ENCODE results near the gene C3. TPM values are rescaled to one million over a fixed set of nuclear protein-coding genes. Genes with fewer than 3 reads are reported as not detected.

Gene C3
- total RNA-seq, 1 experiment from 2014 or later, result not detected

GRCh38 chr19:6730941-6731670 lies 10.7 kb upstream of the C3 start:
- Histone ChIP-seq H3K9me3 (replicated peaks) (no peaks in the 10 kb centered on the region), H3K27me3 (replicated peaks) (no peaks in the 10 kb centered on the region), H3K36me3 (peaks cover 13% of the 10 kb centered on the region; the same call in 1 of the 2 replicates), H3K27ac (no peak overlapping the region), H3K4me1 (replicated peaks) (peaks cover 3% of the 10 kb centered on the region), H3K4me3 (no peak overlapping the region)
- no peak for DNase-seq (ENCODE audit: low read depth in 1 of 2, low spot score in 2 of 2)

GRCh38 chr19:6730153-6730804 lies 9.8 kb upstream of the C3 start:
- H3K27me3 ChIP-seq (replicated peaks), result no peaks in the 10 kb centered on the region
- H3K9me3 ChIP-seq (replicated peaks), result no peaks in the 10 kb centered on the region
- no peaks in the 10 kb centered on the region for H3K4me1 ChIP-seq (replicated peaks)
- no peak overlapping the region for H3K27ac ChIP-seq
- H3K36me3 ChIP-seq, result peaks cover 13% of the 10 kb centered on the region; the same call in 1 of the 2 replicates
- no peak overlapping the region for H3K4me3 ChIP-seq
- no peak for DNase-seq (ENCODE audit: low read depth in 1 of 2, low spot score in 2 of 2)

DNA sequence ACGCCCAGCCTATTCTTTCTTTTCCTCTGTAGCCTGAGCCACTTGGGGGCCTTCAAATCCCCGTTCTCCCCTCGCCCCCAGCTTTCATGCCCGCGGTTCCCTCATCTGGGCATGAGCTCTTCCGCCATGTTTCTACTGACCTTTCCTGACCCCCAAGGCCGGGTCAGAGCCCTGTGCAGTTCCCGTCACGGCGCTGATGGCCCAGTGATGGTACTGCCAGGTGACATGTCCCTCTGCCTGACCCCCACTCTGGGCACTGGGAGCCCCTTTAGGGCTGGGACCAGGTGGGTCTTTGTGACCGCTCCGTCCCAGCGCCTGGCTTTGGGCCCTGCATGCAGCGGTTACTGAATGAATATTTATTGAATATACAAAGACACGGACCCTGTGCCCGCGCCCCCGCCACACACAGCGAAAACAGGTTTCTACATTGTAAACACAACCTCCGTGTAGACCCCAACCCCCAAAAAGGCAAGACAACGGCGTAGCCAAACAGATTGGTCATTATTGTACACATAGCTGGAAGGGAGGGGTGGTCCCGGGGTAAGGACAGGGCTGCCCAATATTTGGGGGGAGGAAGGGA lies 9.2 kb upstream of the C3 start:
- no peaks in the 10 kb centered on the region for H3K4me1 ChIP-seq (replicated peaks)
- DNase-seq (ENCODE audit: low read depth in 1 of 2, low spot score in 2 of 2), result no peak
- no peaks in the 10 kb centered on the region for H3K9me3 ChIP-seq (replicated peaks)
- H3K27ac ChIP-seq, result no peak overlapping the region
- no peaks in the 10 kb centered on the region for H3K27me3 ChIP-seq (replicated peaks)
- peaks cover 13% of the 10 kb centered on the region; the same call in 1 of the 2 replicates for H3K36me3 ChIP-seq
- no peak overlapping the region for H3K4me3 ChIP-seq

DNA sequence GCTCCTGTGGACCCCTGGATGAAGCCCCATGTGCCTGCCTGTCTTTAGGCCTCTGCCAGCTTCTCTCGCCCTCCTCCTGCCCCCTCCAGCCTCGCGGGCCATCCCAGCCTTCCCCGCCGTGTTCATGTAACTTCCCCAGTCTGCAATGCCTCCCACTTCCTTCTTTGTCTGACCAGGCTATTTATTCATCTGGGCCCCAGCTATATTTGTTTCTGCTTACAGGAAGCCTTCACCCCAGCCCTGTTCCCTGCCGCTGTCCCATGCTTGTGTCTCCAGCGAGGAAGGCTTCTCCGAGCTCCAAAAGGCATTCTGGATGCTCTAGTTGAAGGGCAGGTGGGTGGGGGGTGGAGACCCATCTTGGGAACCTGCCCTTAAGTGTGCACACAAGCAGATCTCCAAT lies 7.9 kb upstream of the C3 start:
- DNase-seq (ENCODE audit: low read depth in 1 of 2, low spot score in 2 of 2), result no peak
- H3K27me3 ChIP-seq (replicated peaks), result no peaks in the 10 kb centered on the region
- no peak overlapping the region for H3K4me3 ChIP-seq
- no peak overlapping the region for H3K27ac ChIP-seq
- H3K9me3 ChIP-seq (replicated peaks), result no peaks in the 10 kb centered on the region
- peaks cover 13% of the 10 kb centered on the region; the same call in 1 of the 2 replicates for H3K36me3 ChIP-seq
- H3K4me1 ChIP-seq (replicated peaks), result no peaks in the 10 kb centered on the region

- DNase-seq (ENCODE audit: low read depth in 1 of 2, low spot score in 2 of 2), result no peak
- Histone ChIP-seq H3K36me3 (no peaks in the 10 kb centered on the region), H3K27me3 (replicated peaks) (no peaks in the 10 kb centered on the region; the same call in 1 of the 2 replicates), H3K9me3 (replicated peaks) (no peaks in the 10 kb centered on the region), H3K27ac (no peak overlapping the region), H3K4me1 (replicated peaks) (no peaks in the 10 kb centered on the region), H3K4me3 (no peak overlapping the region)
These were observed 5.2 kb upstream of the C3 start for GRCh38 chr19:6725513-6726231.

GRCh38 chr19:6724631-6725492 lies 4.4 kb upstream of the C3 start:
- Histone ChIP-seq H3K27me3 (replicated peaks) (no peaks in the 10 kb centered on the region; the same call in 1 of the 2 replicates), H3K9me3 (replicated peaks) (no peaks in the 10 kb centered on the region), H3K36me3 (no peaks in the 10 kb centered on the region), H3K4me3 (no peak overlapping the region), H3K27ac (no peak overlapping the region), H3K4me1 (replicated peaks) (no peaks in the 10 kb centered on the region)
- DNase-seq (ENCODE audit: low read depth in 1 of 2, low spot score in 2 of 2), result no peak

GRCh38 chr19:6723738-6724137 lies 3.3 kb upstream of the C3 start:
- no peak for DNase-seq (ENCODE audit: low read depth in 1 of 2, low spot score in 2 of 2)
- Histone ChIP-seq H3K27ac (no peak overlapping the region), H3K4me1 (replicated peaks) (no peaks in the 10 kb centered on the region), H3K4me3 (no peak overlapping the region), H3K27me3 (replicated peaks) (no peaks in the 10 kb centered on the region; the same call in 1 of the 2 replicates), H3K9me3 (replicated peaks) (no peaks in the 10 kb centered on the region), H3K36me3 (no peaks in the 10 kb centered on the region)

GRCh38 chr19:6723108-6723618 lies 2.7 kb upstream of the C3 start:
- H3K9me3 ChIP-seq (replicated peaks), result no peaks in the 10 kb centered on the region
- H3K27me3 ChIP-seq (replicated peaks), result no peaks in the 10 kb centered on the region; the same call in 1 of the 2 replicates
- DNase-seq (ENCODE audit: low read depth in 1 of 2, low spot score in 2 of 2), result no peak
- no peaks in the 10 kb centered on the region for H3K4me1 ChIP-seq (replicated peaks)
- H3K4me3 ChIP-seq, result no peak overlapping the region
- no peaks in the 10 kb centered on the region for H3K36me3 ChIP-seq
- H3K27ac ChIP-seq, result no peak overlapping the region

GRCh38 chr19:6721773-6722172 lies 1.3 kb upstream of the C3 start:
- no peaks in the 10 kb centered on the region for H3K36me3 ChIP-seq
- H3K4me1 ChIP-seq (replicated peaks), result no peaks in the 10 kb centered on the region
- H3K27me3 ChIP-seq (replicated peaks), result no peaks in the 10 kb centered on the region; the same call in 1 of the 2 replicates
- 0 out of 2 replicates have a peak, but pooled peaks cover 3% of the 10 kb centered on the region for H3K9me3 ChIP-seq (replicated peaks)
- no peak for DNase-seq (ENCODE audit: low read depth in 1 of 2, low spot score in 2 of 2)
- H3K27ac ChIP-seq, result no peak overlapping the region
- no peak overlapping the region for H3K4me3 ChIP-seq

DNA sequence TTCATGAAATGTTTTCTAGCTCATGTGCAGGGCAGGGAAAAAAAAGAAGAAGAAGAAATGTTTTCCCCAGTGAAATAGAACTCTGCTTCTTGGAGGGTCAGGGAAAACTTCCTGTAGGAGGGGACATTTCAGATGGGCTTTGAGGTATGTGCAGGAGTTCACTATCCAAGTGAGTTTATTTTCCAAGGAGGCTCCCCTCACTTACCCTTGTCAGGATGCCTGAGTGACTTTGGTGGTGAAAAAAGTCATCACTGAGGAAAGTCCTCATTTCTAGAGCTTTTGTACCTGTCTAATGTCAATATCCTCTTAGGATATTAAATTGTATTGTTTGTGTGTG lies 656 bp upstream of the C3 start:
- DNase-seq (ENCODE audit: low read depth in 1 of 2, low spot score in 2 of 2), result no peak
- H3K27me3 ChIP-seq (replicated peaks), result no peaks in the 10 kb centered on the region; the same call in 1 of the 2 replicates
- no peaks in the 10 kb centered on the region for H3K4me1 ChIP-seq (replicated peaks)
- no peak overlapping the region for H3K4me3 ChIP-seq
- H3K9me3 ChIP-seq (replicated peaks), result 0 out of 2 replicates have a peak, but pooled peaks cover 3% of the 10 kb centered on the region
- no peaks in the 10 kb centered on the region for H3K36me3 ChIP-seq
- no peak overlapping the region for H3K27ac ChIP-seq

DNA sequence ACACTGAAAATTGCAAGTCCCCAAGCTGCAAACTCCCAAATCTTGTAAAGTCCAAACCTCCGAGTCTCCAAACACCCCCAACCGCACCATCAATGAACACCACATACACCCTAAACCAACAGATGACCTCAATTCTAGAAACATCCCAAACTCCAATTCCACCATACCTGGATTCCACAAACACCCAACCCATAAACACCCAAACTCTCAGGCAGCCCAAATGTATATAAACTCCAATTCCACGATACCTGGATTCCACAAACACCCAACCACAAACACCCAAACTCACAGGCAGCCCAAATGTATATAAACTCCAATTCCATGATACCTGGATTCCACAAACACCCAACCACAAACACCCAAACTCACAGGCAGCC lies 470 bp downstream of the C3 start:
- 0 out of 2 replicates have a peak, but pooled peaks cover 3% of the 10 kb centered on the region for H3K9me3 ChIP-seq (replicated peaks)
- no peaks in the 10 kb centered on the region for H3K4me1 ChIP-seq (replicated peaks)
- H3K27ac ChIP-seq, result no peak overlapping the region
- H3K36me3 ChIP-seq, result no peaks in the 10 kb centered on the region
- DNase-seq (ENCODE audit: low read depth in 1 of 2, low spot score in 2 of 2), result no peak
- H3K27me3 ChIP-seq (replicated peaks), result no peaks in the 10 kb centered on the region; the same call in 1 of the 2 replicates
- no peak overlapping the region for H3K4me3 ChIP-seq

- Histone ChIP-seq H3K36me3 (no peaks in the 10 kb centered on the region), H3K27me3 (replicated peaks) (no peaks in the 10 kb centered on the region; the same call in 1 of the 2 replicates), H3K9me3 (replicated peaks) (0 out of 2 replicates have a peak, but pooled peaks cover 3% of the 10 kb centered on the region), H3K4me3 (no peak overlapping the region), H3K27ac (no peak overlapping the region), H3K4me1 (replicated peaks) (no peaks in the 10 kb centered on the region)
- DNase-seq (ENCODE audit: low read depth in 1 of 2, low spot score in 2 of 2), result no peak
These were observed 949 bp downstream of the C3 start for GRCh38 chr19:6719540-6719861.

Data from SJSA1 (cell line).